ENCODE measurements around the gene TREX2.
A peak's percentile ranks its signal among the peaks of the same experiment; 100 is the strongest.

Gene TREX2

DNA sequence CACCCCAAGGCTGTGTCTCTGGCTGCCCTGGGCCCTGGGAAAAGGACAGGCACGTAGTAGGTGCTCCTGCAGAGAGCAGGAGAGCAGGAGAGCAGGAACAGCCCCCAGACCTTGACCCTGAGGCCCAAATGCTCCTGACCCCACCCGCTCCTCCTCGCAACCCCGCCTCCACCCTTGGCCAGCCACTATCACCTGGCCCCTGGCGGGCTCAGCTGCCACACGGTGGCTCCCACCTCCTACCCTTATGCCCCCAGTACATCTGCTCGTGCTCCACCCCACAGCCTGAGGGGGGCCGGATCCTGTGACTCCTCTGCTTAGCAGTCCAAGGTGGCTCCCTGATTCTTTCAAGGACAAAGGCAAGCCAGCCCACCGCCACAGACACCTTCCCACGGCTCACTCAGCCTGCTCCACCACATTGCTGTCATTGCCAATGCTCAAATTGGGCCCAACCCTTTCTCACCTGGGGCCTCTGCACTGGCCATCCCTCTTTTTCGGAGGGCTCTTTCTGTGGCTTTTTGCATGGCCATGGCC is 30.0 kb upstream of the TREX2 start:
- no peak for DNase-seq

DNA sequence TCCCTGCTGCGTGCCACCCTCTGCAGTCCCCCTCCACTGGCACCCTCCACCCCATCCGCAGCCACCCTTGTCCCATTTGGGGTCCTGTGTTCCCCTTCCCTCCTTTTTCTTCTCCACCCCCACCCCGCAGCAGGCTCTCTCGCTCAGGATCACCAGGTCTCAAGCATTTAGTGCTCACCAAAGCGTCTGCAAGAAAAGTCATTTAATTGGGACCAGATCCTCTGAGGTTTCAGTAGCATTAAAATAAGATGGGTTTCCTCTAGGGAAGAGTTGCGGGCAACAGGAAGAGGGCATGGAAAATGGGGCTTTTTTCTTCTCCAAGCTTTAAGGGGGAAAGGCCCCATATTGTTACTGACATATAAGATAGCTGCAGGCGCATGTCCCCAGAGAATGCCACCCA is 29.4 kb upstream of the TREX2 start:
- DNase-seq = no peak

DNA sequence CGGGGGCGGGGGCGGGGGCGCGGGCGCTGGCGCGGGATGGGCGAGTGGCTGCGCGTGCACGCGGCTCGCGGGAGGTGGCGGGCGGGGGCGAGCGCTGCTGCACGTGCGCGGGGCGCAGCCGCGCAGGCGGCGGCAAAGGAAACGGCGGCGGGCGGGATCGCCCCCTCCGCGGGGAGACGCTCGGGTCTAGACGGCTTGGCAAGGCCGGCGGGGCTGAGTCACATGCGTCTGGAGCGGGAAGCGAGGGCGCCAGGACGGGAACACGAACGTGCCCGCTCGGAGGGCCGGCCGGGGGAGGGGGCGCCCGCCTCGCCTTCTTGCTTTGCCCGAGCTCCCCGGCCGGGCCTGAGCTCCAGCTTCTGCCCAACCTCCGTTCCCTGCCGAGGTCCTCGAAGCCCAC is 28.9 kb upstream of the TREX2 start:
- peak; percentile 78 for DNase-seq

DNA sequence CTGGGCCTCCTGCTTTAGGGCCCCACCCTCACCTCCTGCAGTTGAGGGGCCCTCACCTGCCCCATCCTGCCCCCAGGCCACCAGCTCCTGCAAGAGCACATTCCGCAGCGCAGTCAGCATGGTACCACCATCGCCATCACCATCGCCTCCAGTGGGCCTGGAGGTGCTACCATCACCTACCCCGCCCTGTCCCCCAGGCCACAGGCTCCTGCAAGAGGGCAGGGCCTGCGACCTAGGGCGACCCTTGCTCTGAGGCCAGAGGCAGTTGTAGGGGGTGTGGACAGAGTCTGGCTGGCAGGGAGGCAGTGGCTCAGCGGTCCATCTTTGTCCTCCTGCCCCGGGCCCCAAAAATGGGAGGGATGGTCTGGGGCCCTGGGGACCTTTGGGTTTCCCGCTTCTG is 28.4 kb upstream of the TREX2 start:
- DNase-seq = peak; percentile 9

DNA sequence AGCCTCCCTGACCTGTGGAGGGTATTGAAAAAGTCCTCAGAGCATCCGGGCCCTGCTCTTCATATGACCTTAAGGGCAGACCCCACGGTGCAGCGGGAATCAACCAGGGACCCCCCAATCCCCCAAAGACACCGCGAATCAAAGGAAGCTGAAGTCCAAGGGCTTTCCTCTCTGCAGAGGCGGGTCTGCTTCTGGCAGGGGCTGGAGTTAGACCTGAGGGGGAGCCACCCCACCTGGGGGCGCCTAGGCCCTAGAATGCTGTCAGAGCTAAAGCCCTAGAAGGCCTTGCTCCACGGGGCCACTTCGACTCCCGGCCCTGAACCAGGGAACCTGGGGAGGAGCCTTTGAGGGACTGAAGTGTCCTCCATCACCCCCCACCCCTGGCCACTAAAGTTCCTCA is 27.3 kb upstream of the TREX2 start:
- DNase-seq = no peak

DNA sequence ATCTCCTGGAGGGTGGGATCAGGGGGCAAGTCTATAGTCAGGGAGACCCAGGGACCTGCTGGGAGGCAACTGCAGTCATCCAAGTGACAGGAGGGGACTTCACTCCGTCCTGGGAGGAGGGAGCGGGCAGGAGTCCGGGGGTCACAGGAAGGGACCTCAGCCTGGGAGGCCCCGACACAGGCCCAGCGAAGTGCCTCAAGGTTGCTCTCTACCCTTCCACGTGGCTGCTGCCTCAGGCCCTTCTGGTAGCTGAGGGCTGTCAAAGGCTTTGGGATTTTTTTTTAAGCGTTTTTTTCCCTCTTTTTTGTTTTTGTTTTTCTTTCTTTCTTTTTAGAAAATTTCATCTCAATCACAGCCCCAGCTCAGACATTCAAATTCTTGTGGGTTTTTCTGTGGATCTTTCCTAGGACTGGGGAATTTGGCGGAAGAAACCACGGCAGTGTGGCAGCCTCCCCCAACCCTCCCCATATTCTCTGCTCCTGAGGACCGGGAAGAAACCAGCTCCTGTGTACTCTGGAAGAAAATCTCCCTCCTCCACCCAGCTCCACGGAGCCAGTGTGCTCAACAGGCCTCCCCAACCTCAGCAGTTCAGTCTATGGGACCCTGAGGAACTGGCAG is 25.9 kb upstream of the TREX2 start:
- no peak for DNase-seq

DNA sequence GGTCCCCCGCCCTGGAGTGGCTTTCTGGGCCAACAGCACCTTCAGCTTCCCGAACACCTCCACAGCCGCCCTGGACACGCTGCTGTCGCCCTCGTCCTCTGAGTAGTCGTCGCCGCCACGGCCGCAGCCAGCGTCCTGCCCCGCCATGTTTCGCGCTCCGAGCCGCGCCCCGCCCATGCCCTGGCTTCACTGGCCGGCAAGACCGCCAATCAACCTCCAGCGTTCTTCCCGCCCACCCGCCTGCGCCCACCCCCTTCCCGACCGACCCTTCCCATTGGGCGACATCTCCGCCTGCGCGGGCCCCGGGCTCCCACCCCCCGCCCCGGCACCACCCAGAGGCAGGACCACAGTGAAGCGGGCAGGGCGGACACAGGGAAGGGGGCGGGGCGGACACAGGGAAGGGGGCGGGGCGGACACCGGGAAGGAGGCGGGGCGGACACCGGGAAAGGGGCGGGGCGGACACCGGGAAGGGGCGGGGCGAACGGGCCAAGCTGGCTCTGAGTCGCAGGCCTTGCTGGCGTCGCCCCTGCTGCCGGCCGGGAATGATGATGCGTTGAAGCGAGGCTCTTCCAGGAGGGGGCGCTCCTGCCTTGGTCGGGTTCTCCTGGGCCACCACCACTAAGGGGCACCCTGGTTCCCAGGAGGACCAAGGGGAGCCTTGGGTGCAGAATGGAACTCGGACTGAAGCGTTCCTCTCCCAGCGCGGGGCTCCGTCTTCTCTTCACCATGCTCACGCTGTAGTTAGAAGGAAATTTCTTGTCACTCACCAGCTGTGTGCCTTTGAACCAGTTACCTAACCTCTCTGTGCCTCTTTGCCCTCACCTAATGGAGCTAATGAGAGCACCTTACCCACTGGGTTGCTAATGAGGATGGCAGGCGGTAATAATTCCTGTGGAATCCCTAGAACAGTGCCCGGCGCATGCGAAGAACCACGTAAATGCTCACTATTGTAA is 24.8 kb upstream of the TREX2 start, which contains the start of gene HAUS7:
Gene HAUS7 (minus strand): TSS at position 166 of the 953 bp plus-strand sequence. CDS start 19 bp downstream, at position 147.
- DNase-seq = peak; percentile 92

DNA sequence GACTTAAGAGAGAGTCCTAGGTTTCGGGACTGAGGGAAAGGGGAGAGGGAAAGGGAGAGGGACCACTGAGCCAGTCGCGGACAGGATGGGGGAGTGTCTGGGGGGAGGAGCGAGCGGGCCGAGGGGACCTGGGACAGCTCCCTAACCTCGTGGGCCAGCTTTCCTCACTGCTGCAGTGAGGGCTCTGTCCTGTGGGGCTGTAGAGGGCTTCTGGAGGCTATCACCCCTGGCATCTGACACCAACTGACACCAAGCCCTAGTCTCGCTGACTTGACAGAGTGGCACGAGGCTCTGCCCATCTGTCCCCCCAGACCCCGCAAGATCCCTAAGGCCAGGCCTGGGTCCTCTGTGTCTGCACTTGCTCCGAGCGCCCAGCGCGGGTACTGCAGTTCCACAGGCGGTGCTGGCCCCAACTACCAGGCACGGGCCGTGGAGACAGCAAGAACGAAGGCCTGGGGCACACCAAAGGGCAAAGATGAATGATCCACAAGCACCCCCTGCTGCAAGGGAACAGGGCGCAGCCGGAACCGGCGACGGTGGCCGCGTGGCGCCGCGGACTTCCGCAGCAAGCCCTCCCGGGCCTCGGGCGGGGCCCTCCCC is 24.1 kb upstream of the TREX2 start:
- no peak for DNase-seq

DNA sequence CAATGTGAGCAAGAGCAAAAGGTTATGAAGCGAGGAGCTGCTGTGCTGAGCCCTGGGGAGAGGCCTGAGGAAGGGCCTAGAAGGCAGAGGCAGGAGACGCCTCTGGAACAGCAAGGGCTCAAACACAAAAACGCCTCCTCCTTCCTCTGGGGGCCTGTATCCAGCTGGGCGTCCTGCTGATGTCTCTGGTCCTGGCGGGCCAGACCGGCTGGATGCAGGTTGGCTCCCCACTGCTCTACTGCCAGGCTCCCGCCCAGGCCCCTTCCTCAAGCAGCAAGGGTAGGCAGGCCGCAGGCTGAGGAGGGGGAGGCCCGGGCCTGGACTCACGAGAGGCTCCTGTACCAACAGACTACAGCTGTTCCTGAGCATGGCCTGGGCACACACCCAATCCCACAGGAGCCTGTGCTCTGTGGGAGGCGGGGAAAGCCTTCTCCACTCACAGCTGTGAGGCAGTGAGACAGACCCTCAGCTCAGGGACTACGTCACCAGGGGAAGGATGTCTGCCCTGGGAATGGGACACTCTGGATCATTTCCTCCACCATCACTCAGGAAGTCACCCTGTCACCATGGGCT is 22.2 kb upstream of the TREX2 start:
- no peak for DNase-seq

DNA sequence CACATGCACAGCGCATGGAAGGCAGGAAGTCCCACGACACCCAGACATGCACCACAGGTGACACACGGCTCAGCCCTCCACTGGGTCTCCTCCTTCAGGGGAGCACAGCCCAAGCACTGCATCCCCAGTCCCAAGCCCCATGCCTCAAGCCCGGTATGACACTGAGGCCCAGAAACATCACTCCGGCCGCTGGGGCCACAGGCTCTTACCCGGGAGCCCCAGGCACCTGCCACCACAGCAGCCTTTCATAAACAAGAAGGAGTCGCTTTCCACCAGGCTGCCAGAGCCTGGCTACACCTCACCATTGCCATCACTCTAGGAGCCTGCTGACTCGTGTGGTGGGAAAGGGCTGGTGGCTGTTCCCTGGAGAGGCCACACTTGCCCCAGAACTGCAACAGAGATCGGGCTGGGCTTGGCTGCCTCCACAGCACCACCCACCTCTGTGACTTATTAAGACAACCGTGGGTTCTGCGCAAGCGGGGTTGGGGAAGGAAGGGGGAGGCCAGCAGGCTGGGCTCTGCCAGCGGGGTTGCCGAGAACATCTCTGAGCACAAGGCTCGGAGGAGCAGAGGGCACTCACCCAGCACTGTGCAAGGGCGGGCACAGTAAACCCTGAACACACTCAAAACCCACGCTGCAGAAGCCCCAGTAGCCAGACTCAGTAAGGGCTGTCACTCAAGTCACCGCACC is 20.0 kb upstream of the TREX2 start:
- DNase-seq = no peak

DNA sequence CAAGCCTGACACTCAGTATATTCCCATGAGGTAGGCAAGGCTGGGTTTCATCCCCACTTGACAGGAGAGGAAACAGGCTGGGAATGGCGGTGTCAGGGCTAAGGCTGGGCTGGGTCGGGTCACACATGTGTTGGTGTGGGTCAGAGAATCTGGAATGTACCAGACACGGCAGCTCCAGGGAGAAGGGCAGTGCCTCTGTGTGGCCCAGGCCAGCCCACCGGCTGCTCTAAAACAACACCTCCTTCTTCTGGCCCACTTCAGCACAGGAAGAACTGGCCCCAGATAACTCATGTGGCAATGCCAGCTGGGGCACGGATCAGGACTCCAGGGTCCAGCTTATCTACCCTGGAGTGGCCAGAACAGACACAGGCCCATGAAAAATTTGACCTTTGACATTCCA is 18.3 kb upstream of the TREX2 start:
- no peak for DNase-seq

DNA sequence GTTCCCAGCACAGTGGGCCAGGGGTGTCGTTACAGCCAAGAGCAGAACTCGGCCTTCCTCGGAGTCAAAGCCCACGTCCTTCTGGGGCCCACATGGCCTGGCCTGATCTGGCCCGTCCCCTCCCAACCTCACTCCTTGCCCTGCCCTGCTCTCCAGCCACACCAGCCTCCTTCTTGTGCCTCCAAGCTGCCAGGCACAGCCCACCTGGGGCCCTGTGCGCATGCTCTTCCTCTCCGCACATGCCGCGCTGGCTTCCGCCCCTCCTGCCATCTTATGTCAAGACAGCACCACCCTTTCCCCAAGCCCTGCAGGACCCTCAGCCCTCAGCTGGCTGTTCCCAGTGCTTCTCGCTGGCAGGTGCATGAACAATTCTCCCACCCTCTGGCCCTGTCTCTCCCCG is 17.7 kb upstream of the TREX2 start:
- no peak for DNase-seq

DNA sequence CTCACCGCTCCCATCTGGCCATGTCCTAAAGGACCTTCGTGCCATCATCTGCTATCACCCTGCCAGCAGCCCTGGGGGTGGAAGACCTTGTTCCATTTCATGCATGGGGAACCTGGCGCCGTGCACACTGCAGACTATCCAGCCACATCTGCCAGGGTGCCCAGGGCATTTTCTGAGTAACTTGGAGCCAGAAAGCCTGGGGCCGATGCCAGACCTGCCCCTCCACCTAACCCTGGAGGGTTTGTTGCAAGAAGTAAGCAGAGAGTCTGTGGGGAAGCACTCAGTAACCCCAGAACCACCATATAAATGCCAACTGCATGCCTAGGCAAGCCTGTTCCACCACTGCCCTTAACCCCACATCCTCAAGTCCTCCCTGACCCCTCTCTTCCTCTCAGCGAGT is 17.2 kb upstream of the TREX2 start:
- DNase-seq = no peak

DNA sequence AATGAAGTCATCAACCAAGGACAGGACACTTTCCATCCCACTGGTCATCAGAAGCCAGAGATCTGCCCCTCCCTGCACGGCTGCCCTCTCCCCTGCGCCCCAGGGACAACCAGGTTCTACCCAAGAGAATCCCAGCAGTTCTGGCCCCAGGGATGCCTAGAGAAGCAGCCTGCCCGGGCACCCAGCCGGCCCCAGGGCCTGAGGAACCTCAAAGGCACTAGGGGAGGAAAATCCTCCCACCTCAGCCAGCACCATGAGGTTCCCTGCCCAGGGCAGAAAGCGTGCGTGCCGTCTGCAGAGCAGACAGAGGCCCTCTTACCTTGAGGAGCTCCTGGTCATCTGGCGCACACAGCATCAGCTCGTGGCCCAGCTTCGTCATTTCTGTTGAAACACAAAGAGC is 16.4 kb upstream of the TREX2 start:
- no peak for DNase-seq

DNA sequence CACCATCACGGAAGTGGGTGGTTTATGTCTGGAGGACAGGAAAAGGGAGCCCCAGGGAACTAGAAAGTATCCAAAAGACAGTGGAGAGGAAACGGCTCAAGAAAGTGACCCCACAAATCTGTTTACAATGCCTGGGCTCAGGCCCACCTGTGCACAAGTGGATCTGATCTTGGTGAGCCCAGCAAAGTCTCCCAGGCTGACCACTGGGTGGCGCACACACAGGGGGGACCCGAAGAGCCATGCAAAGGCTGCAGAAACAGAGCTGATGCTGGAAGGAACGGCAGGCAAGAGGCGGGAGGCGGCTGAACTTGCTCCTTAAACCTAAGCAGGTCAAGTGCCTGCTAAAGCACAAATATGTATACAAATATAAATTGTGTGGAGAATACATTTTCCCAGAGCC is 15.0 kb upstream of the TREX2 start:
- peak; percentile 69 for DNase-seq

DNA sequence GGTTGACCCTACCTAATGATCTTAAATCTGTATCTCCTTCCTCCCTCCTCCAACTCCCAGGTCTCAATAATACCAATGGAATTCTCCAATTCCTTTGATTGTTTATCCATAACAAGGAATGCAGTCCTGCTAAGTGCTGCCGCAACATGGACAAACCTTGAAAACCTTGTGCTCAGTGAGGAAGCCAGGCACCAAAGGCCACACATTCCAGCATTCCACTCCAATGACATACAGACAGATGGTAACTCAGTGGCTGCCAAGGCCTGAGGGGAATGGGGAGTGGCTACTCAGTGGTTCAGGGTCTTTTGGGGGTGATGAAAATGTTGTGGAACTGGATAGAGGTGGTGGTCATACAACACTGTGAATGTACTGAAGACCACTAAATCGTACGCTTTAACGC is 14.1 kb upstream of the TREX2 start:
- DNase-seq = no peak

DNA sequence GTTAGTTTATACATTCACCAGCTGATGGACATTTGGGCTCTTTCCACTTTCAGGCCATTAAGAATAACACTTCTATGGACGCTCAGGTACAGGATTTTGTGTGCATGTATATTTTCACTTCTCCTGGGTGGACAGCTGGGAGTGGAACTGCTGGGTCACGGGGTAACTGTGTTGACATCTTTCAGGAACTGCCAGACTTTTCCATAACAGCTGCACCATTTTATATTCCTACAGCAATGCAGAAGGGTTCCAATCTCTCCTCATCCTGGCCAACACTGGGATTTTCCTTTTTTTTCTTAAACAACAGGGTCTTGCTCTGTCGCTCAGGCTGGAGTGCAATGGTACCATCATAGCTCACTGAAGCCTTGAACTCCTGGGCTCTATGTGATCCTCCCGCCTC is 12.6 kb upstream of the TREX2 start:
- DNase-seq = no peak

DNA sequence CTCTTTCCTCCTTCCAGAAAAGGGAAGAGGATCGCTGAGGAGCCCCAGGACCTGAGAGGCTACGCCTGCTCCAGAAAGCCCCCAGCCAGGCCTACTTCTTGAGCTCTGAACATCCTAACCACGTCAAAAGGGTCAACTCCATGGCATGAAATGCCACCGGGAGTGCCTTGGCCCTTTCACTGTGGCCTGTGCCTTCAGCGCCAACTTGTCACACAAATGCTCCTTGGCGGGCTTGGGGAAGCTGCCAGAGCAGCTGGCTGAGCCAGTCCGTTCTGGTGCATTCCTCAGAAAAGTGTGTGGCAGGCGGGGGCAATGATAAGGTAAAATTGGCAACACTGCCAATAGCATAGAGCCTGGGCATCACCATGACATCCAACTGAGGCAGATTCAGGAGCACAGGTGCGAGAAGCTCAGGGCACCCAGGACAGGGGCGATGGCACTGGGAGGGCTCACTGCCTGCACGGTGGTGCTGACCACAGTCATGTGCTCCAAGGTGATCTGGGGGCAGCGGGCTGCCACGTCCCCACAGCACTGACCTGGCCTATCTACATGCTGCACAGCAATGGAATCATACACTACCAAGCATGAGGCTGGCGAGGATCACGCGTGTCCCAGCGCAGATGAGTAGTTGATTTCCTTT is 12.1 kb upstream of the TREX2 start:
- no peak for DNase-seq

DNA sequence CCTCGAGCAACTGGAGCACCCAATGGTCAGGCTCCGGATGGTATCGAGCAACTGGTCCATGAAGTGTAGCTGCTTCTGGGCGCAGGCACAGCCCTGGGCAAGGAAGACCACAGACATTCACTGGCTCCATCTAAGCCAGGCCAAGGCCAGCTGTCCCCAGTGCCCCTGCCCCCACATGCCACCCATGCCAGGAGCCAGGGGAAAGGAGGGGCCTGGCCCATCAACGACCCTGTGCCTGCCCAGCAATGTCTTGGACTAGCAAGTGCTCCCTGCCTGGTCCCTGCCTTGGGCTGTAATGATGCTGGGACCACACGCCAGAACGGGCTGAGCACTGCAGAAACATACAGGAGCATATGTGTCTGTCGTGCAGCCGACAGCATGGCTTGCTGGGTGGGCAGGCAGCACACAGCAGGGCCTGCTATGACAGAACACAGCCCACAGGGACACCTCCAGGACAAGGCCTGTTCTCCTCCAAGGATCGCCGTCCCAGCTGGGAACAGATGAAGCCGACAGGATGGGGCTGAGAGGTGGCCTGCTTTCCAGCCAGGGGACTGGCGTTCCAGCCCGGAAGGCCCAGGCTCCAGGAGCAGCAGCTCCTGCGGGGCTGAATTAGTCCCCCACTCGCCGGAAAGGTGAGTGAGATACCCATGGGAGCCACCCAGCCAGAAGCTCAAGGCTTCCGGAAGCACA is 11.4 kb upstream of the TREX2 start:
- DNase-seq = no peak

DNA sequence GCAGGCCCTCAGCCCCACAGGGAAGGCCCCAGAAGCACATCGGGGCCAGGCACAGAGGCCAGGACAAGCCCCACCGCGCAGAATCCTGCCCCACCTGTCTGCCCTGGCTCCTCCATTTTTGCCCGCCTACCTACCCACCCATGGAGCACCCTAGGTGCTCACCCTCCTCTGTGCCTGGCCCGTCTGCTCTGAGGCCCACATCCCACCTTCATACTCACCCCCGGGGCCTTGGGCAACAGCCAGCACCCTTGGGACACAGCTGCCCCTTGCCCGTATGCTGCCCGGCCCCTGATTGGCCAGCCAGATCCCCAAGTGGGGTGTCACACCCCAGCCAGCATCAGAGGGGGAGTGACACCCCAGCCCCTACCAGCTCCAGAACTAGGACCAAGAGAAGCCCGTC is 10.8 kb upstream of the TREX2 start:
- no peak for DNase-seq

DNA sequence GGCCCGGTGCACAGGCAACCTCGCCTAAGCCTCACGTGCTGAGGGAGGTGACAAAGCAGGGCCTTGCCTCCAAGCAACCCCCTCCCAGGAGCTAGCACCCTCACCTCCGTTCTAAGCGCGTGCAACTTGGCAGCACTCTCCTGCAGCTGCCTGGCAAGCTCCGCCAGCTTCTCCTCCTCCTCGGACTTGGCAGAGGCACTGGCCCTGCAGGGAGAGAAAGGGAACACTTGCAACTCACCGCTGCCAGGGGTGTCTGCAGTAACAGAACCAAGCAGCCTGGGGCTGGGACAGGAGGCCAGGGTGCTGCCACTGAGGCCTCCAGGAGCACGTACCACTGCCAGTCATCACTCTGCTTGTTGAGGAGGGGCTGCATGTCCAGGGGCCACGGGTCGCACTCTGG is 10.3 kb upstream of the TREX2 start:
- DNase-seq = no peak

DNA sequence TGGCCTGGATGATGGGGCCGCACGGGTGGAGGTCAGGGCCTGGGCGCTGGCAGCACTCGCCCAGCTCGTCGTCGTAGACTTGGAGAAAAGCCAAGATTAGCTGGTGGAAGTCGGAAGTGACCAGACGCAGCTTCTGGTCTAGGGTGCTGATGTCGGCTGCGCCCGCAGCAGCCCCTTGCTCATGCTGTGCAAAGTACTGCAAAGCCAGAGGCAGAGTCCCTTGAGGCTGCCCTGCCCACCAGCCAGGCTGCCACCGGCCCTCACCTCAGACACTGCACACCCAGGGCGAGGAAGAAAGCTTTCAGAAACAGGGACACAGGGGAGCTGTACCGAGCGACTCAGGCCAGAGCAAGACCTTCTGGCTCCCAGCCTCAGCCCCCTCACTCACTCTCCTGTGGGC is 9.7 kb upstream of the TREX2 start:
- DNase-seq = no peak

All from CD4-positive, alpha-beta T cell treated with Interleukin-17A for 4 hours (primary cell).